AG04450 (cell line): ENCODE results near the gene RAPGEF3. TPM values are rescaled to one million over a fixed set of nuclear protein-coding genes. Genes with fewer than 3 reads are reported as not detected.
A peak's percentile ranks its signal among the peaks of the same experiment; 100 is the strongest.

ENCODE experiments used
- CTCF ChIA-PET: fragments of 300-600, 350-600 bp; formaldehyde crosslinking; extraction: SDS; loops from one replicate; lab custom pipeline; 2022; ENCODE audit warnings: antibody characterized with exemption, inconsistent platforms; lab: Charles Lee
- POLR2A ChIA-PET: fragments of 350-600 bp; formaldehyde crosslinking; extraction: SDS; loops from one replicate; lab custom pipeline; 2021; ENCODE audit warnings: antibody characterized with exemption, inconsistent platforms; lab: Yijun Ruan, JAX
- DNase-seq: peaks from one replicate; pipeline ENCODE4 v3.0.0-alpha.2; 2011; ENCODE audit warnings: low read depth, low spot score
- H3K27ac ChIP-seq: one replicate; pipeline ENCODE4 v1.5.1; 2012; ENCODE audit warnings: low read depth, low read length, control low read depth
- H3K27me3 ChIP-seq: one replicate; pipeline ENCODE4 v1.6.0; 2012; ENCODE audit warnings: low read length; ENCODE audit not compliant: control insufficient read depth, insufficient read depth
- H3K4me3 ChIP-seq: 2 replicates; pipeline ENCODE4 v1.5.1; 2011; ENCODE audit warnings: mild to moderate bottlenecking, low read depth, low read length, control low read depth
- H3K9me3 ChIP-seq: 2 replicates; pipeline ENCODE4 v1.5.1; 2012; ENCODE audit warnings: low read length; ENCODE audit not compliant: control insufficient read depth, insufficient read depth
- polyA plus RNA-seq: library from polyadenylated mRNA; depleted of rRNA; stranded (reverse); fragments of >200 nt; gene quantifications from 2 replicates; pipeline ENCODE4 v1.2.3, GENCODE V29; 2011
- TF ChIP-seq, protein P1 (sequence below): IDR thresholded peaks from 2 replicates; pipeline ENCODE4 v1.5.1; 2011; ENCODE audit warnings: low read depth, low read length, control low read depth, inconsistent platforms

Gene RAPGEF3
- polyA plus RNA-seq, 1 experiment = 1.7 TPM

DNA sequence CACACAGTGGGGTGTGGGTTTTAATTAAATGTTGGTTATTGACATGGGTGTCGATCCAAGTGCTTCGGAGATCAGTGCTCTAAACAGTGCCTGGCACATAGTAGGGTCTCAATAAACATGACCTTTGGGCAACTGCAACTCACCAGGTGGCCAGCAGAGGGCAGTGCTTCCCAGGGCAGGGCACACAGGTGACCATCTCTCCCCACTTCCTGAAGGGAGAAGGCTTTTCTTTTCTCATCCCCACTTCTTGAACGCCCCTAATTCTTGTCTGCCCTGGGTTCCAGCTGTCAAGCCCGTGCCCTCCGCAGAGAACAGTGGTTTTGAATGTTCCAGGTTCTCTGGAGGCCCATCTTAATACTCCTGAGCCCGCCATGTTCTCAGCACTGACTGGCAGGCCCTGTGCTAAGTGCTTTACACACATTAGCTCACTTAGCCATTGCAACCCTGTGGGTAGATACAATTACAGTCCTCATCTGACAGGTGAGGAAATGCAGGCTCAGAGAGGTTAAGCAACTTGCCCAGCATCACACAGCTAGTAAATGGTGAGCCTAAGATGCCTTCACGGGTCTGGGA lies 16.3 kb downstream of the RAPGEF3 start:
- Histone ChIP-seq H3K27me3 (peaks cover 36% of the 10 kb centered on the region), H3K4me3 (no peak overlapping the region), H3K27ac (no peak overlapping the region), H3K9me3 (no peaks in the 10 kb centered on the region)
- TF ChIP-seq, protein P1, sequence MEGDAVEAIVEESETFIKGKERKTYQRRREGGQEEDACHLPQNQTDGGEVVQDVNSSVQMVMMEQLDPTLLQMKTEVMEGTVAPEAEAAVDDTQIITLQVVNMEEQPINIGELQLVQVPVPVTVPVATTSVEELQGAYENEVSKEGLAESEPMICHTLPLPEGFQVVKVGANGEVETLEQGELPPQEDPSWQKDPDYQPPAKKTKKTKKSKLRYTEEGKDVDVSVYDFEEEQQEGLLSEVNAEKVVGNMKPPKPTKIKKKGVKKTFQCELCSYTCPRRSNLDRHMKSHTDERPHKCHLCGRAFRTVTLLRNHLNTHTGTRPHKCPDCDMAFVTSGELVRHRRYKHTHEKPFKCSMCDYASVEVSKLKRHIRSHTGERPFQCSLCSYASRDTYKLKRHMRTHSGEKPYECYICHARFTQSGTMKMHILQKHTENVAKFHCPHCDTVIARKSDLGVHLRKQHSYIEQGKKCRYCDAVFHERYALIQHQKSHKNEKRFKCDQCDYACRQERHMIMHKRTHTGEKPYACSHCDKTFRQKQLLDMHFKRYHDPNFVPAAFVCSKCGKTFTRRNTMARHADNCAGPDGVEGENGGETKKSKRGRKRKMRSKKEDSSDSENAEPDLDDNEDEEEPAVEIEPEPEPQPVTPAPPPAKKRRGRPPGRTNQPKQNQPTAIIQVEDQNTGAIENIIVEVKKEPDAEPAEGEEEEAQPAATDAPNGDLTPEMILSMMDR = peak; percentile 99
- POLR2A ChIA-PET = interaction anchor here (0.9 to 1.6 kb wide), 3 partner anchors 16 to 96 kb away, joined by 3 to 6 read pairs (median 3); partner anchors contain the start of gene RAPGEF3
- CTCF ChIA-PET = interaction anchor here (0.8 to 5.3 kb wide), 24 partner anchors 8 to 222 kb away, joined by 3 to 116 read pairs (median 9); partner anchors contain the start of genes ENDOU, RAPGEF3, RPAP3 and SLC48A1
- DNase-seq = no peak

DNA sequence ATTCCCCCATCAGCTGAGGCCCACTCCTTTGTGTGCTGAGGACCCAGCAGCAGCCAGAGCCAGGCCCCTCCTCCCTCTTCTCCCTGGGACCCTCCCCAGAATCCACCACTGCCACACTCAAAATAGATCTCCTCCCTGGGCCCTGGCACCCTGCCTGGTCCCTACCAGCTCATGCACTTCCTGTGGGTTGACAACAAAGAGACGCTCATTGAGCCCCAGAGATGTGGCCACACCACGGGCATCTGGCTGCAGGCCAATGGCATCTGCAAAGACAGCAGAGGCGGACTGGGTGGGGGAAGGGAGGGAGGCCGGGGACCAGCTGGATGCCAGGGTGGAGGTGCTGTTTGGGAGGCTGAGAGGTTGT lies 17.4 kb downstream of the RAPGEF3 start:
- DNase-seq = no peak
- ChIA-PET POLR2A (interaction anchor here (0.6 to 1.2 kb wide), 2 partner anchors 17 to 35 kb away, joined by 3 read pairs; partner anchors contain the start of genes RAPGEF3 and RPAP3), CTCF (interaction anchor here (0.6 to 5.3 kb wide), 23 partner anchors 9 to 1173 kb away, joined by 3 to 116 read pairs (median 9); partner anchors contain the start of genes ENDOU, RAPGEF3, RPAP3 and SLC48A1)
- Histone ChIP-seq H3K4me3 (no peak overlapping the region), H3K27me3 (peaks cover 30% of the 10 kb centered on the region), H3K9me3 (no peaks in the 10 kb centered on the region; the same call in 1 of the 2 replicates), H3K27ac (no peak overlapping the region)
- TF ChIP-seq, protein P1 = no peak

DNA sequence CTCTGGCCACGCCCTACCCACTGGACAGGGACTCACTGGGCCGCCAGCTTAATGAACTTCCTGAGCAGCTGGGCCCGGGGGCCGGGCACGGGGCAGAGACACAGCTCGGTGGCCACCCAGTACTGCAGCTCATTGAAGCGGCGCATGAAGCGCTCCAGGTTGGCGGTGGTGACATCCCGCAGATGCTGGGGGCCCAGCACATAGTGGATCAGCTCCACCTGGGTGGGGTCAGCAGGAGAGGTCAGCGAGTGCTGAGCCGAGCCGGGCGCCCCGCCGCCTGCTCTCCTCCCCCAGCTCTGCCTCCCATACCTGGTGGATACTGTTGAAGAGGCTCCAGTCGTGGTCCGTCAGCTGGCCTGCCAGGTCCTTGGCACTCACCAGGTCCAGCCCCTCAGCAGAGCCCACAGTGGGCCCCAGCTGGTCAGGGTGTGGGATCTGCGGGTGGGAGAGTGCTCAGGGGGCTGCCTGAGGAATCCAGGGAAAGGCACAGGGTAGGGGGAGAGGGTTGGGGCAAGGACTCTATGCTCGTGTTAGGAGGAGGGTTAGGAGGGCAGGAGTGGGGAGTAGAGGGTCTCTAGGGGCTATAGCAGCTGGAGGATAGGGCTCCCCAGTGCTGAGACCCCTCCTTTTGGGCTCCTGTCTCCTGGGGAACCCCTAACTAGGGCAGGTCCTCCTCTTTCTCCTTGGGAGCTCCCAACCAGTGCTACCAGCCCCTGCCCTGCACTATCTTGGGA lies 17.9 kb downstream of the RAPGEF3 start:
- CTCF ChIA-PET = interaction anchor here (0.6 to 5.3 kb wide), 11 partner anchors 13 to 1173 kb away, joined by 3 to 116 read pairs (median 25); partner anchors contain the start of genes ENDOU and RAPGEF3
- no peak for DNase-seq
- TF ChIP-seq, protein P1 = no peak
- Histone ChIP-seq H3K4me3 (no peak overlapping the region), H3K9me3 (no peaks in the 10 kb centered on the region; the same call in 1 of the 2 replicates), H3K27me3 (peaks cover 25% of the 10 kb centered on the region), H3K27ac (no peak overlapping the region)
- POLR2A ChIA-PET = interaction anchor here (1.2 kb wide), 1 partner anchor 18 kb away, joined by 3 read pairs; the partner anchor contains the start of gene RAPGEF3

DNA sequence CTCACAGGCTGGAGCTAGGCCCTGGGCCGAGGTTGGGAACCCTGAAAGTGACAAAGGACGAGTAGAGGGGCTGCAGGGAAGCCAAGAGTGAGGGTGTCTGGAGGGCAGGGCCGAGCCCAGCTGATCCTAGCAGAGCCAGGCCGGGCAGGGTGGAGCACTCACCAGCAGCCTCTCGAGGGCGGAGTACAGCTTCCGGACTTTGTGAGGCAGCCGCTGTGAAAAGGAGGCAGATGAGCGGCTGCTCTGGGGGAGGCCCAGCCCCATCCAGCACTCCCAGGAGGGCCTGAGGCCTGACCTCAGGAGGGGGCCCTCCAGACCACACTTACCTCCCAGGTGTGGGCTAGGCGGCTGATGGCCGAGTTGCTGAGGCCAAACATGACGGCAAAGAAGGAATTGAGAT lies 18.7 kb downstream of the RAPGEF3 start:
- ChIA-PET POLR2A (interaction anchor here (1.2 kb wide), 1 partner anchor 19 kb away, joined by 3 read pairs; the partner anchor contains the start of gene RAPGEF3), CTCF (interaction anchor here (0.6 to 5.0 kb wide), 3 partner anchors 28 to 99 kb away, joined by 3 to 81 read pairs (median 22); no protein-coding TSS in a partner anchor)
- Histone ChIP-seq H3K4me3 (no peak overlapping the region), H3K27me3 (peaks cover 17% of the 10 kb centered on the region), H3K9me3 (no peaks in the 10 kb centered on the region; the same call in 1 of the 2 replicates), H3K27ac (no peak overlapping the region)
- TF ChIP-seq, protein P1 = no peak
- no peak for DNase-seq
